DND-41 (cell line): ENCODE data around the gene ARHGEF3.
A peak's percentile ranks its signal among the peaks of the same experiment; 100 is the strongest.

Experiments
- ATAC-seq: fragments of 200-7000 bp; cut with Tn5 transposase; 3 replicates; pipeline ENCODE4 v1.9.1; 2021; ENCODE audit warnings: low read depth; ENCODE audit not compliant: insufficient read depth
- DNase-seq: peaks from one replicate; pipeline ENCODE4 v3.0.0-alpha.2; 2020
- H2AFZ ChIP-seq: 2 replicates; pipeline ENCODE4 v1.6.0; 2012; ENCODE audit warnings: low read depth, low read length
- H3K27ac ChIP-seq: 2 replicates; pipeline ENCODE4 v1.5.1; 2012; ENCODE audit warnings: low read length, inconsistent platforms
- H3K27me3 ChIP-seq: fragments of 200-600 bp; sonication (generic); 2 replicates; pipeline ENCODE4 v1.6.0; 2012; ENCODE audit warnings: low read length, mild to moderate bottlenecking, inconsistent platforms; ENCODE audit not compliant: insufficient read depth, poor library complexity
- H3K36me3 ChIP-seq: 2 replicates; pipeline ENCODE4 v1.5.1; 2012; ENCODE audit warnings: low read length, inconsistent platforms; ENCODE audit not compliant: insufficient read depth
- H3K4me1 ChIP-seq: 2 replicates; pipeline ENCODE4 v1.5.1; 2012; ENCODE audit warnings: mild to moderate bottlenecking, low read length; ENCODE audit not compliant: insufficient read depth
- H3K4me2 ChIP-seq: 2 replicates; pipeline ENCODE4 v1.6.0; 2012; ENCODE audit warnings: mild to moderate bottlenecking, moderate library complexity, low read length, inconsistent platforms; ENCODE audit not compliant: insufficient read depth
- H3K4me3 ChIP-seq, 2 experiments: fragments of 200-600 bp in 1 of 2; shearing (Covaris generic) in 1 of 2; 2 replicates each; pipeline ENCODE4 v1.5.1; 2012 to 2016; ENCODE audit warnings: inconsistent platforms in 2 of 2, low read length in 2 of 2, mild to moderate bottlenecking in 2 of 2, low read depth in 1 of 2, moderate library complexity in 1 of 2
- H3K79me2 ChIP-seq: 2 replicates; pipeline ENCODE4 v1.6.0; 2012; ENCODE audit warnings: low read length, inconsistent platforms; ENCODE audit not compliant: insufficient read depth
- H3K9ac ChIP-seq: 2 replicates; pipeline ENCODE4 v1.6.0; 2012; ENCODE audit warnings: low read depth, mild to moderate bottlenecking, inconsistent platforms, low read length, moderate library complexity
- H3K9me3 ChIP-seq: 2 replicates; pipeline ENCODE4 v1.5.1; 2012; ENCODE audit warnings: low read length, moderate library complexity, mild to moderate bottlenecking, inconsistent platforms; ENCODE audit not compliant: insufficient read depth, severe bottlenecking
- H4K20me1 ChIP-seq: 2 replicates; pipeline ENCODE4 v1.6.0; 2012; ENCODE audit warnings: low read length; ENCODE audit not compliant: insufficient read depth
- CTCF ChIP-seq: IDR thresholded peaks from 2 replicates; pipeline ENCODE4 v1.5.1; 2012; ENCODE audit warnings: borderline replicate concordance, low read length, moderate library complexity, mild to moderate bottlenecking; ENCODE audit not compliant: poor library complexity, severe bottlenecking; ENCODE audit errors: extremely low read depth
- EZH2 ChIP-seq: IDR thresholded peaks from 3 replicates; pipeline ENCODE4 v1.6.1; 2012; ENCODE audit warnings: borderline replicate concordance, low read depth, mild to moderate bottlenecking, moderate library complexity, low read length, inconsistent platforms; ENCODE audit not compliant: severe bottlenecking

Gene ARHGEF3

GRCh38 chr3:56826831-56827722 is 25.3 kb upstream of the ARHGEF3 start:
- H3K4me2 ChIP-seq, result no peak overlapping the region
- H3K9ac ChIP-seq, result no peak overlapping the region
- ATAC-seq (peak; percentile 56; the same call in 2 of the 3 replicates), DNase-seq (no peak)
- TF ChIP-seq EZH2, result no peak
- TF ChIP-seq CTCF, result no peak
- H3K9me3 ChIP-seq, result no peaks in the 10 kb centered on the region
- no peaks in the 10 kb centered on the region for H3K36me3 ChIP-seq
- H3K79me2 ChIP-seq, result peaks cover 21% of the 10 kb centered on the region
- no peak overlapping the region for H3K4me3 ChIP-seq
- H3K27ac ChIP-seq, result 0 out of 2 replicates have a peak overlapping the region, but pooled peaks have one; percentile 18
- H3K27me3 ChIP-seq, result no peaks in the 10 kb centered on the region
- H2AFZ ChIP-seq, result no peak overlapping the region
- H3K4me1 ChIP-seq, result peaks cover 52% of the 10 kb centered on the region
- no peaks in the 10 kb centered on the region for H4K20me1 ChIP-seq

- Histone ChIP-seq H3K9me3 (no peaks in the 10 kb centered on the region), H3K79me2 (peaks cover 14% of the 10 kb centered on the region), H3K36me3 (no peaks in the 10 kb centered on the region), H3K27ac (peak overlapping the region; percentile 43), H2AFZ (no peak overlapping the region), H3K4me2 (no peak overlapping the region), H3K4me3 (no peak overlapping the region), H3K27me3 (no peaks in the 10 kb centered on the region), H4K20me1 (no peaks in the 10 kb centered on the region), H3K4me1 (peaks cover 52% of the 10 kb centered on the region), H3K9ac (no peak overlapping the region)
- ATAC-seq, result no peak
- TF ChIP-seq EZH2 (no peak), CTCF (no peak)
- no peak for DNase-seq
Measured at GRCh38 chr3:56825567-56826438, 24.1 kb upstream of the ARHGEF3 start.

GRCh38 chr3:56823984-56824703 is 22.4 kb upstream of the ARHGEF3 start:
- no peak overlapping the region for H2AFZ ChIP-seq
- H3K4me1 ChIP-seq, result peaks cover 52% of the 10 kb centered on the region
- DNase-seq (no peak), ATAC-seq (peak; percentile 56)
- peak overlapping the region; percentile 83 for H3K27ac ChIP-seq
- TF ChIP-seq EZH2 (no peak), CTCF (no peak)
- H3K9ac ChIP-seq, result peak overlapping the region; percentile 34
- no peaks in the 10 kb centered on the region for H3K27me3 ChIP-seq
- peaks cover 7% of the 10 kb centered on the region for H3K79me2 ChIP-seq
- no peaks in the 10 kb centered on the region for H3K36me3 ChIP-seq
- H4K20me1 ChIP-seq, result no peaks in the 10 kb centered on the region
- no peaks in the 10 kb centered on the region for H3K9me3 ChIP-seq
- H3K4me3 ChIP-seq, result 0 out of 4 replicates have a peak overlapping the region, but pooled peaks of 1 of the 2 experiments have one; percentile 10
- H3K4me2 ChIP-seq, result peak overlapping the region; percentile 36
